SK-N-SH treated with all-trans-retinoic acid at 6 μM for 48 hours (cell line): Measurements from ENCODE around the gene NXN.

Source experiments
- ATAC-seq: fragments of 200-7000 bp; cut with Tn5 transposase; 3 replicates; pipeline ENCODE4 v1.9.1; 2020; ENCODE audit warnings: mild to moderate bottlenecking, moderate library complexity
- ARNTL ChIP-seq: fragments of 450-650 bp; formaldehyde crosslinking; IDR thresholded peaks from 2 replicates; pipeline ENCODE4 v1.5.0; 2020; ENCODE audit warnings: low read depth, mild to moderate bottlenecking, moderate library complexity, borderline replicate concordance
- ESRRG ChIP-seq: fragments of 250-450 bp; sonication (Bioruptor Pico); IDR thresholded peaks from 2 replicates; pipeline ENCODE4 v1.6.1; 2021; ENCODE audit warnings: mild to moderate bottlenecking
- GLIS3 ChIP-seq: fragments of 250-450 bp; sonication (Bioruptor Pico); IDR thresholded peaks from 2 replicates; pipeline ENCODE4 v1.5.0; 2020; ENCODE audit warnings: mild to moderate bottlenecking, moderate library complexity
- PATZ1 ChIP-seq: fragments of 250-450 bp; sonication (Bioruptor Pico); IDR thresholded peaks from 2 replicates; pipeline ENCODE4 v1.8.0; 2020; ENCODE audit warnings: mild to moderate bottlenecking, moderate library complexity, borderline replicate concordance
- SNAI2 ChIP-seq: fragments of 250-450 bp; sonication (Bioruptor Pico); IDR thresholded peaks from 2 replicates; pipeline ENCODE4 v1.5.0; 2020; ENCODE audit warnings: mild to moderate bottlenecking, moderate library complexity
- TOX ChIP-seq: fragments of 250-450 bp; sonication (Bioruptor Pico); IDR thresholded peaks from 2 replicates; pipeline ENCODE4 v1.8.0; 2021; ENCODE audit warnings: mild to moderate bottlenecking, moderate library complexity, borderline replicate concordance
- ZC3H10 ChIP-seq: fragments of 250-450 bp; sonication (Bioruptor Pico); IDR thresholded peaks from 2 replicates; pipeline ENCODE4 v1.5.1; 2021; ENCODE audit warnings: mild to moderate bottlenecking, moderate library complexity
- ZFP3 ChIP-seq: fragments of 250-450 bp; sonication (Bioruptor Pico); IDR thresholded peaks from 2 replicates; pipeline ENCODE4 v1.5.0; 2020; ENCODE audit warnings: mild to moderate bottlenecking, moderate library complexity
- ZFP30 ChIP-seq: fragments of 450-650 bp; formaldehyde crosslinking; IDR thresholded peaks from 2 replicates; pipeline ENCODE4 v1.5.0; 2022; ENCODE audit warnings: mild to moderate bottlenecking, moderate library complexity
- ZNF565 ChIP-seq: fragments of 450-650 bp; formaldehyde crosslinking; conservative IDR thresholded peaks from 2 replicates; pipeline ENCODE4 v1.5.0; 2020; ENCODE audit warnings: low read depth, mild to moderate bottlenecking, moderate library complexity
- TF ChIP-seq, protein P1 (sequence below): fragments of 250-450 bp; sonication (Bioruptor Pico); IDR thresholded peaks from 2 replicates; pipeline ENCODE4 v1.5.0; 2020; ENCODE audit warnings: mild to moderate bottlenecking, moderate library complexity
- TF ChIP-seq, protein P2 (sequence below): fragments of 250-450 bp; sonication (Bioruptor Pico); IDR thresholded peaks from 2 replicates; pipeline ENCODE4 v1.8.0; 2021; ENCODE audit warnings: low read depth, mild to moderate bottlenecking, moderate library complexity, borderline replicate concordance

Gene NXN

DNA sequence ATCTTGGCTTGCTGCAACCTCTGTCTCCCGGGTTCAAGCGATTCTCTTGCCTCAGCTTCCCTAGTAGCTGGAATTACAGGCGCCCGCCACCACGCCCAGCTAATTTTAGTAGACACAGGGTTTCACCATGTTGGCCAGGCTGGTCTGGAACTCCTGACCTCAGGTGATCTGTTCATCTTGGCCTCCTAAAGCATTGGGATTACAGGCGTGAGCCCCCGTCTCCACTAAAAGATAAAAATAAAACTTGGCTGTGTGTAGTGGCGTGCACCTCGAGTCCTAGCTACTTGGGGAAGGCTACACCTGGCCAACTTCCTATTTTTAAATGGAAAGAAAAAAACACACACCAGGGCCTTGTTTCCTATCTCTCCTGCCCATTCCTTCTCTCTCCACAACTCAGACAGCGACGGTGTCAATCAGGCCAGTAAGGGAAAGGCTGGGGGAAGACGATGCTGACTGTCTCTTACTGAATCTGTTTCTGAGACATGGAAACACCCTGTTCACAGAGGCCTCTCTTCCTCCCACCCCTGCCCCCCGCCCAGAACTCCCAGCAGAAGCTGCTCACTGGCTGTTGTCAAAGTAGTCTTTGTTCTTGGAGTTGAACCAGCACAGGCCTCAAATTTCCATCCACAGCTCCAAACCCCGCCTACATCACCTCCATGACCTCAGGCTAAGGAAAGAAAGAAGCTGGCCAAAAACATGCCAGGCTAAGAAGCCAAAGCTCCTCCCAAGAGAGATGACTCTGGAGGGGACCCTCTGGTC is 96.6 kb downstream of the NXN start:
- ATAC-seq = peak; percentile 63
- TF ChIP-seq ARNTL (CRISPR knock-in tag) = no peak
- TF ChIP-seq, protein P1, sequence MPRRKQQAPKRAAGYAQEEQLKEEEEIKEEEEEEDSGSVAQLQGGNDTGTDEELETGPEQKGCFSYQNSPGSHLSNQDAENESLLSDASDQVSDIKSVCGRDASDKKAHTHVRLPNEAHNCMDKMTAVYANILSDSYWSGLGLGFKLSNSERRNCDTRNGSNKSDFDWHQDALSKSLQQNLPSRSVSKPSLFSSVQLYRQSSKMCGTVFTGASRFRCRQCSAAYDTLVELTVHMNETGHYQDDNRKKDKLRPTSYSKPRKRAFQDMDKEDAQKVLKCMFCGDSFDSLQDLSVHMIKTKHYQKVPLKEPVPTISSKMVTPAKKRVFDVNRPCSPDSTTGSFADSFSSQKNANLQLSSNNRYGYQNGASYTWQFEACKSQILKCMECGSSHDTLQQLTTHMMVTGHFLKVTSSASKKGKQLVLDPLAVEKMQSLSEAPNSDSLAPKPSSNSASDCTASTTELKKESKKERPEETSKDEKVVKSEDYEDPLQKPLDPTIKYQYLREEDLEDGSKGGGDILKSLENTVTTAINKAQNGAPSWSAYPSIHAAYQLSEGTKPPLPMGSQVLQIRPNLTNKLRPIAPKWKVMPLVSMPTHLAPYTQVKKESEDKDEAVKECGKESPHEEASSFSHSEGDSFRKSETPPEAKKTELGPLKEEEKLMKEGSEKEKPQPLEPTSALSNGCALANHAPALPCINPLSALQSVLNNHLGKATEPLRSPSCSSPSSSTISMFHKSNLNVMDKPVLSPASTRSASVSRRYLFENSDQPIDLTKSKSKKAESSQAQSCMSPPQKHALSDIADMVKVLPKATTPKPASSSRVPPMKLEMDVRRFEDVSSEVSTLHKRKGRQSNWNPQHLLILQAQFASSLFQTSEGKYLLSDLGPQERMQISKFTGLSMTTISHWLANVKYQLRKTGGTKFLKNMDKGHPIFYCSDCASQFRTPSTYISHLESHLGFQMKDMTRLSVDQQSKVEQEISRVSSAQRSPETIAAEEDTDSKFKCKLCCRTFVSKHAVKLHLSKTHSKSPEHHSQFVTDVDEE (CRISPR knock-in tag) = no peak
- TF ChIP-seq, protein P2, sequence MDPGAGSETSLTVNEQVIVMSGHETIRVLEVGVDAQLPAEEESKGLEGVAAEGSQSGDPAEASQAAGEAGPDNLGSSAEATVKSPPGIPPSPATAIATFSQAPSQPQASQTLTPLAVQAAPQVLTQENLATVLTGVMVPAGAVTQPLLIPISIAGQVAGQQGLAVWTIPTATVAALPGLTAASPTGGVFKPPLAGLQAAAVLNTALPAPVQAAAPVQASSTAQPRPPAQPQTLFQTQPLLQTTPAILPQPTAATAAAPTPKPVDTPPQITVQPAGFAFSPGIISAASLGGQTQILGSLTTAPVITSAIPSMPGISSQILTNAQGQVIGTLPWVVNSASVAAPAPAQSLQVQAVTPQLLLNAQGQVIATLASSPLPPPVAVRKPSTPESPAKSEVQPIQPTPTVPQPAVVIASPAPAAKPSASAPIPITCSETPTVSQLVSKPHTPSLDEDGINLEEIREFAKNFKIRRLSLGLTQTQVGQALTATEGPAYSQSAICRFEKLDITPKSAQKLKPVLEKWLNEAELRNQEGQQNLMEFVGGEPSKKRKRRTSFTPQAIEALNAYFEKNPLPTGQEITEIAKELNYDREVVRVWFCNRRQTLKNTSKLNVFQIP (CRISPR knock-in tag) = no peak

DNA sequence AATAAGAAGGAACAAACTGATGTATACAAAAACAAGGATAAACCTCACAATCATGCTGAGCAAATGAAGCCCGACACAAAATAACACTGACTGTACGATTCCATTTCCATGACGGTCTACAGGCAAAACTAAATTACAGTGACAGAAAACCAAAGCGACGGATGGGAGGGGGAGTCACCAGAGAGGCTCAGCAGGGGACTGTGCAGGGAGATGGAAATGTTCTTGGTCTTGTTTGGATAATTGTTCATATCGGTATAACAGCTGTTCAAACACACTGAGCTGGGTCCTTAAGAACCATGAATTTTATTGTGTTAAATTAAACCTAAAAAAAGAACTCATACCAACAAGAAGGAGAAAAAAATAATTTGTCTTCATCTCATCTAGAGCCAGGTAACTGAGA is 97.8 kb downstream of the NXN start:
- TF ChIP-seq, protein P1 (CRISPR knock-in tag) = no peak
- TF ChIP-seq PATZ1 (no peak), ZFP3 (no peak), ESRRG (CRISPR knock-in tag) (no peak), ZC3H10 (CRISPR knock-in tag) (no peak), GLIS3 (CRISPR knock-in tag) (no peak), ARNTL (CRISPR knock-in tag) (no peak), ZFP30 (no peak), ZNF565 (CRISPR knock-in tag) (no peak), SNAI2 (CRISPR knock-in tag) (no peak)
- no peak for ATAC-seq

DNA sequence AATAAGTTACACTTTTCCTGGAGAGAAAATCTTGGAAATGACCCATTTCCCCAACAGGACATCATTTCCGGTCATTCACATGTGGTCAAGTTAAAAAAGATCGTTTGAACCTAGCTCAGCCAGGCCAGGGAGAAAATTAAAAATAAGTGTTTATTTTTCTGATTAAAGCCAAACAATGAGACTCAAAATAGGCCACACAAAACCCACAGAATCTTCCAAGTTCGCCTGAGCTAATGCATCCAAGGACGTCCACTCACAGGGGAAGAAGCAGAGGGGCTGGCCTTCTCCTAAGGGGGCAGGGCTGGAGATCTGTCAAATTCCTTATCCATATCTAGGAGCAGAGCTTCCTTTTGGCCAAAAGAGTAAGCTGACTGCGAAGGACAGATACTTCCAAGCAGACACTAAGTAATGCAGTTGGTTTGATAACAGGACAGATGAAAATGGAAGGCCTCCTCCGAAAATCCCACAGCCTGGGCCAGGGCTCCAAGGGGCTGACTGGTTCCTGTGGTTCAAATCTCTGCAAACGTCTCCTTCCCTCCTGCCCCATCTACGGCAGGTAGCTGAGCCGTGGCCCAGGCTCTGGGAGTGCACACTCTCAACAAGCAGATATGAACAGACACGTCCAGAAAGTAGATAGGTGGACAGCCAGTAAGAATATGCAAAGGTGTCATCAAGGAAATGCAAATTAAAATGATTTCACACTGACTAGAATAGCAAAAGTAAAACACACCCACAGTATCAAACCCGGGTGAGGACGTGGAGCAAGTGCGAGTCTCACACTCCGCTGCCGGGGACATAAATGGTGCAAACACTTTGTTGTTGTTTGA is 98.9 kb downstream of the NXN start:
- ATAC-seq = no peak
- no peak for TF ChIP-seq TOX (CRISPR knock-in tag)
- TF ChIP-seq PATZ1 = no peak
- no peak for TF ChIP-seq ARNTL (CRISPR knock-in tag)
- no peak for TF ChIP-seq ZFP3
- no peak for TF ChIP-seq ZNF565 (CRISPR knock-in tag)
